Suprapubic skin (tissue), 4 donors: ENCODE results near the gene SURF4.

Experiments
- CTCF ChIP-seq, 2 donors: fragments of 200-600 bp in 1 of 2; fragments of 450-650 bp in 1 of 2; sonication (generic) in 1 of 2; IDR thresholded peaks; one replicate each; pipeline ENCODE4 v1.5.1; 2016 to 2019; ENCODE audit warnings: antibody characterized with exemption in 2 of 2, mild to moderate bottlenecking in 1 of 2, moderate library complexity in 1 of 2
- EP300 ChIP-seq: sonication (generic); formaldehyde crosslinking; IDR thresholded peaks from one replicate; pipeline ENCODE4 v1.6.1; 2017; ENCODE audit warnings: antibody characterized with exemption
- POLR2A ChIP-seq, 2 donors: fragments of 450-650 bp; IDR thresholded peaks; one replicate each; pipeline ENCODE4 v1.6.1; 2017; ENCODE audit warnings: antibody characterized with exemption in 2 of 2, mild to moderate bottlenecking in 2 of 2, moderate library complexity in 2 of 2
- POLR2AphosphoS5 ChIP-seq, 3 donors: sonication (generic); formaldehyde crosslinking; IDR thresholded peaks; one replicate each; pipeline ENCODE4 v1.6.1; 2017; ENCODE audit warnings: antibody characterized with exemption in 3 of 3

DNA sequence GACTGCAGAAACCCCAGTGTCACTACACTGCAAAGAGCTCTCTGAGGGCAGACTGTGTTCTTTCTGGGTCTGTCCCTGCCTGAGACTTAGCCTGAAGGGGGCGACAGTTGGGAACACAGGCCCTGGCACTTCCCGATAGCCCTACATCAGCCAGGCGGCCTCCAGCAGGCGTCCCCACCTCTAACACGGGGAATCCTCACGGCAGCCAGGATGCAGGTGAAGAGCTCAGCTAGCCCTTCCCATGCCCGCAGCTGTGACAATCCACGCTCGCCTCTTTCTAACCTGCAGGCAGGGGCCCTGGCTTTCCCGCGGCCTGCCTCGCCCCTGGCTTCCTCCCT is 33.8 kb downstream of the SURF4 start:
- TF ChIP-seq POLR2A (IDR thresholded peaks at IDR 0.05): no peak
- no peak for TF ChIP-seq POLR2AphosphoS5 (IDR thresholded peaks at IDR 0.05)
- TF ChIP-seq EP300: no peak
- TF ChIP-seq CTCF (IDR thresholded peaks at IDR 0.05): no peak
